WTC11 (cell line): ENCODE results near the gene CD2AP. TPM values are rescaled to one million over a fixed set of nuclear protein-coding genes. Genes with fewer than 3 reads are reported as not detected.

Experiments
- ATAC-seq: fragments of 200-7000 bp; cut with Tn5 transposase; 2 replicates; pipeline ENCODE4 v1.10.0; 2021; ENCODE audit warnings: mild to moderate bottlenecking, moderate library complexity
- CTCF ChIA-PET: fragments of 300-600 bp; sonication (Branson Sonifier 250); formaldehyde crosslinking; loops from one replicate; lab custom pipeline; 2021; ENCODE audit warnings: antibody characterized with exemption; lab: Charles Lee
- POLR2A ChIA-PET: fragments of 350-600 bp; sonication (Branson Sonifier 250); formaldehyde crosslinking; loops from one replicate; lab custom pipeline; 2021; ENCODE audit warnings: antibody characterized with exemption; lab: Charles Lee
- DNase-seq: peaks from one replicate; pipeline ENCODE4 v3.0.0; 2021; ENCODE audit warnings: low spot score
- H3K27ac Mint-ChIP-seq: 2 replicates; pipeline ENCODE4 v1.8.0; 2021; ENCODE audit warnings: mixed read lengths
- H3K27me3 Mint-ChIP-seq: 2 replicates; pipeline ENCODE4 v1.8.0; 2021; ENCODE audit warnings: low read depth, mild to moderate bottlenecking, moderate library complexity, mixed read lengths
- H3K36me3 Mint-ChIP-seq: 2 replicates; pipeline ENCODE4 v1.8.0; 2021; ENCODE audit warnings: mixed read lengths
- H3K4me1 Mint-ChIP-seq: 2 replicates; pipeline ENCODE4 v1.8.0; 2022; ENCODE audit warnings: mixed read lengths
- H3K4me3 Mint-ChIP-seq: 2 replicates; pipeline ENCODE4 v1.8.0; 2021; ENCODE audit warnings: mild to moderate bottlenecking, moderate library complexity, mixed read lengths
- H3K9me3 Mint-ChIP-seq: 2 replicates; pipeline ENCODE4 v1.8.0; 2021; ENCODE audit warnings: mixed read lengths
- GTF2I ChIP-seq: fragments of 250-450 bp; sonication (Bioruptor Pico); conservative IDR thresholded peaks from 2 replicates; pipeline ENCODE4 v1.4.0; 2021; ENCODE audit warnings: mild to moderate bottlenecking
- IRF2 ChIP-seq: sonication (generic); formaldehyde crosslinking; IDR thresholded peaks from 2 replicates; pipeline ENCODE4 v1.8.0; 2022; ENCODE audit warnings: low read depth, missing genetic modification reagents, borderline replicate concordance
- JUN ChIP-seq: sonication (generic); formaldehyde crosslinking; IDR thresholded peaks from 2 replicates; pipeline ENCODE4 v1.8.0; 2023; ENCODE audit warnings: mild to moderate bottlenecking, missing genetic modification reagents
- KAT7 ChIP-seq: sonication (generic); formaldehyde crosslinking; IDR thresholded peaks from 2 replicates; pipeline ENCODE4 v1.8.1; 2023; ENCODE audit warnings: missing genetic modification reagents, mild to moderate bottlenecking, borderline replicate concordance
- NFATC4 ChIP-seq: fragments of 250-450 bp; sonication (Bioruptor Pico); IDR thresholded peaks from 2 replicates; pipeline ENCODE4 v1.9.0; 2021; ENCODE audit warnings: mild to moderate bottlenecking
- NR3C1 ChIP-seq: sonication (generic); formaldehyde crosslinking; conservative IDR thresholded peaks from 2 replicates; pipeline ENCODE4 v1.8.1; 2023; ENCODE audit warnings: low read depth, mild to moderate bottlenecking, missing genetic modification reagents
- OVOL2 ChIP-seq: fragments of 250-450 bp; sonication (Bioruptor Pico); IDR thresholded peaks from 2 replicates; pipeline ENCODE4 v1.9.0; 2021; ENCODE audit warnings: mild to moderate bottlenecking, borderline replicate concordance
- ZNF317 ChIP-seq: sonication (generic); formaldehyde crosslinking; IDR thresholded peaks from 2 replicates; pipeline ENCODE4 v1.8.1; 2023; ENCODE audit warnings: low read depth, mild to moderate bottlenecking, moderate library complexity, missing genetic modification reagents, borderline replicate concordance
- ZNF423 ChIP-seq: fragments of 250-450 bp; sonication (Bioruptor Pico); IDR thresholded peaks from 2 replicates; pipeline ENCODE4 v2.1.2; 2022; ENCODE audit warnings: mild to moderate bottlenecking, moderate library complexity
- total RNA-seq: library from RNA; stranded (reverse); gene quantifications from 3 replicates; pipeline ENCODE4 v1.2.3, GENCODE V29; 2021
- TF ChIP-seq, protein P1 (sequence below): sonication (generic); formaldehyde crosslinking; conservative IDR thresholded peaks from 2 replicates; pipeline ENCODE4 v1.8.1; 2022; ENCODE audit warnings: mild to moderate bottlenecking, missing genetic modification reagents
- TF ChIP-seq, protein P2 (sequence below): sonication (generic); formaldehyde crosslinking; IDR thresholded peaks from 2 replicates; pipeline ENCODE4 v1.8.1; 2022; ENCODE audit warnings: low read depth, missing genetic modification reagents, borderline replicate concordance
- TF ChIP-seq, protein P3 (sequence below): fragments of 200-600 bp; IDR thresholded peaks from 2 replicates; pipeline ENCODE4 v1.8.0; 2022; ENCODE audit warnings: antibody characterized with exemption
- TF ChIP-seq, protein P4 (sequence below): sonication (generic); formaldehyde crosslinking; IDR thresholded peaks from 2 replicates; pipeline ENCODE4 v1.8.1; 2023; ENCODE audit warnings: mild to moderate bottlenecking, missing genetic modification reagents, moderate library complexity
- TF ChIP-seq, protein P5 (sequence below): fragments of 250-450 bp; sonication (Bioruptor Pico); IDR thresholded peaks from 2 replicates; pipeline ENCODE4 v1.9.0; 2021; ENCODE audit warnings: mild to moderate bottlenecking, borderline replicate concordance
- TF ChIP-seq, protein P6 (sequence below): sonication (generic); formaldehyde crosslinking; IDR thresholded peaks from 2 replicates; pipeline ENCODE4 v1.8.0; 2023; ENCODE audit warnings: mild to moderate bottlenecking, missing genetic modification reagents
- TF ChIP-seq, protein P7 (sequence below): fragments of 250-450 bp; sonication (Bioruptor Pico); IDR thresholded peaks from 2 replicates; pipeline ENCODE4 v1.9.0; 2021; ENCODE audit warnings: mild to moderate bottlenecking

CD2AP gene
- total RNA-seq, 1 experiment from 2014 or later = 77.0 TPM

DNA sequence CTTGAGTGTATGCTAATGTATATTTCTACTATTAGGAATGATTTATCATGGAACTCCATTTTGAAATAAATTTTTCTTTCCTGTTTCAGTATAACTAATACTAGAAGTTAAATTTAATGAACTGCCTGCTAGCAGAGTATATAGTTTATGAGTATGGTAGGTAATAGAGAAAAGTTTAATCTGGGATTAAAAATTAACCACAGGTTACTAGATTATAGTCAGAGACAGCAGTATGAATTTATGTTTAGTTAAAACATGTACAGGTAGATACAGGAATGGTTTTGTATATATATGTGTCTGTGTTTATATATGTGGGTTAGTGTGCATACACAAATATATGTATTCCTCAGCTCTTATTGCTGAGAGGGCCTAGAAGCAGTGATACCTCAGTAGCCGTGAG, 32.3 kb downstream of the CD2AP start (continued):
- TF ChIP-seq JUN (CRISPR knock-in tag) (no peak), NFATC4 (no peak)

DNA sequence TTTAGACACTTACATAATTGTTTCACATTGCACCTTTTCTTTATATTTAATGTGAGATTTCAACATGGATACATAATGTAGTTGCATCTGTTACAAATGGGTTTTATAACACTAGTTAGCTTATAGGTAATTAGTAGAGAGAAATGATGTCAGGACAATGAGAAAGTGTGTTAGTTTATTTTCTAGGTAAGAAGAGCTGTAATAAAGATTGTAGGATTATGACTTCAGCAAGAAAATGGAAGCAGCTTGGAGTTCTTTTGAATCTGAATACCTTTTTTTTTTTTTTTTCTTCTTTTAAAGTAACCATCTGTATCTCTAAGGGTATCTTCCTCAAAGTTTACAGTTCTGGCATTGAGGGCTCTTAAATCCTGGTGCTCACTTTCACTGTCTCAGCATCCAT, 35.3 kb downstream of the CD2AP start:
- no peak for DNase-seq
- Mint-ChIP-seq H3K4me1 (peaks cover 30% of the 10 kb centered on the region), H3K27ac (no peak overlapping the region), H3K36me3 (peaks cover 53% of the 10 kb centered on the region)
- CTCF ChIA-PET = no interaction called here
- TF ChIP-seq ZNF317 (CRISPR knock-in tag) = peak; percentile 89
- TF ChIP-seq KAT7 (CRISPR knock-in tag) = no peak
- TF ChIP-seq, protein P1, sequence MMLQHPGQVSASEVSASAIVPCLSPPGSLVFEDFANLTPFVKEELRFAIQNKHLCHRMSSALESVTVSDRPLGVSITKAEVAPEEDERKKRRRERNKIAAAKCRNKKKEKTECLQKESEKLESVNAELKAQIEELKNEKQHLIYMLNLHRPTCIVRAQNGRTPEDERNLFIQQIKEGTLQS (CRISPR knock-in tag) = no peak
- TF ChIP-seq, all 79 proteins: peak for 1
- H3K27me3 Mint-ChIP-seq = no peaks in the 10 kb centered on the region
- no peak overlapping the region for H3K4me3 Mint-ChIP-seq
- POLR2A ChIA-PET = interaction anchor here (0.6 kb wide), 1 partner anchor 394 kb away, joined by 3 read pairs; no protein-coding TSS in a partner anchor
- no peak for ATAC-seq
- peaks cover 10% of the 10 kb centered on the region for H3K9me3 Mint-ChIP-seq

DNA sequence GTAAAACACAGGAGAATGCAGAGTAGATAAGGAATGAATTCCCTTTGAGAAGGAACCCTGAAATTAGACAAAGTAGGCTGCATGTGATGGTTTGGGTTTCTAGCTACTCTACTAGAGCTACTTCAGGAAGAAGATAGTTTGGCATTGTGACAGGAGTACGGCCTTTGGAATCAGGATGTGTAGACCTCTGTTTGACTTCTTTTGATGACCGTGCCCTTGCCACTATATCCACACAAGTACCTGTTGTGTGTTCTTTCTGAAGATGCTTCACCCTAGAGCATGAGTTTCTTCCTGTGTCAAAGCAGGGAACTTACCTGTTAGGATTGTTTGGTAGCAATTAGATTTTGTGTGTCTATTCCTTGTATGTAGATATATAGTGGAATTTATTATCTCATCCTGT, 41.7 kb downstream of the CD2AP start:
- 0 out of 2 replicates have a peak, but pooled peaks cover 1% of the 10 kb centered on the region for H3K36me3 Mint-ChIP-seq
- no peaks in the 10 kb centered on the region for H3K9me3 Mint-ChIP-seq
- H3K27ac Mint-ChIP-seq = peak overlapping the region; percentile 31; the same call in 1 of the 2 replicates
- ChIA-PET CTCF (no interaction called here), POLR2A (no interaction called here)
- no peak for DNase-seq
- no peak overlapping the region for H3K4me3 Mint-ChIP-seq
- peaks cover 64% of the 10 kb centered on the region for H3K4me1 Mint-ChIP-seq
- no peak for TF ChIP-seq IRF2
- no peak for TF ChIP-seq GTF2I (CRISPR knock-in tag)
- TF ChIP-seq ZNF423 (CRISPR knock-in tag) = no peak
- TF ChIP-seq, protein P2, sequence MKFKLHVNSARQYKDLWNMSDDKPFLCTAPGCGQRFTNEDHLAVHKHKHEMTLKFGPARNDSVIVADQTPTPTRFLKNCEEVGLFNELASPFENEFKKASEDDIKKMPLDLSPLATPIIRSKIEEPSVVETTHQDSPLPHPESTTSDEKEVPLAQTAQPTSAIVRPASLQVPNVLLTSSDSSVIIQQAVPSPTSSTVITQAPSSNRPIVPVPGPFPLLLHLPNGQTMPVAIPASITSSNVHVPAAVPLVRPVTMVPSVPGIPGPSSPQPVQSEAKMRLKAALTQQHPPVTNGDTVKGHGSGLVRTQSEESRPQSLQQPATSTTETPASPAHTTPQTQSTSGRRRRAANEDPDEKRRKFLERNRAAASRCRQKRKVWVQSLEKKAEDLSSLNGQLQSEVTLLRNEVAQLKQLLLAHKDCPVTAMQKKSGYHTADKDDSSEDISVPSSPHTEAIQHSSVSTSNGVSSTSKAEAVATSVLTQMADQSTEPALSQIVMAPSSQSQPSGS (CRISPR knock-in tag) = no peak
- TF ChIP-seq, protein P3, sequence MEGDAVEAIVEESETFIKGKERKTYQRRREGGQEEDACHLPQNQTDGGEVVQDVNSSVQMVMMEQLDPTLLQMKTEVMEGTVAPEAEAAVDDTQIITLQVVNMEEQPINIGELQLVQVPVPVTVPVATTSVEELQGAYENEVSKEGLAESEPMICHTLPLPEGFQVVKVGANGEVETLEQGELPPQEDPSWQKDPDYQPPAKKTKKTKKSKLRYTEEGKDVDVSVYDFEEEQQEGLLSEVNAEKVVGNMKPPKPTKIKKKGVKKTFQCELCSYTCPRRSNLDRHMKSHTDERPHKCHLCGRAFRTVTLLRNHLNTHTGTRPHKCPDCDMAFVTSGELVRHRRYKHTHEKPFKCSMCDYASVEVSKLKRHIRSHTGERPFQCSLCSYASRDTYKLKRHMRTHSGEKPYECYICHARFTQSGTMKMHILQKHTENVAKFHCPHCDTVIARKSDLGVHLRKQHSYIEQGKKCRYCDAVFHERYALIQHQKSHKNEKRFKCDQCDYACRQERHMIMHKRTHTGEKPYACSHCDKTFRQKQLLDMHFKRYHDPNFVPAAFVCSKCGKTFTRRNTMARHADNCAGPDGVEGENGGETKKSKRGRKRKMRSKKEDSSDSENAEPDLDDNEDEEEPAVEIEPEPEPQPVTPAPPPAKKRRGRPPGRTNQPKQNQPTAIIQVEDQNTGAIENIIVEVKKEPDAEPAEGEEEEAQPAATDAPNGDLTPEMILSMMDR = no peak
- no peak for ATAC-seq
- no peaks in the 10 kb centered on the region for H3K27me3 Mint-ChIP-seq

DNA sequence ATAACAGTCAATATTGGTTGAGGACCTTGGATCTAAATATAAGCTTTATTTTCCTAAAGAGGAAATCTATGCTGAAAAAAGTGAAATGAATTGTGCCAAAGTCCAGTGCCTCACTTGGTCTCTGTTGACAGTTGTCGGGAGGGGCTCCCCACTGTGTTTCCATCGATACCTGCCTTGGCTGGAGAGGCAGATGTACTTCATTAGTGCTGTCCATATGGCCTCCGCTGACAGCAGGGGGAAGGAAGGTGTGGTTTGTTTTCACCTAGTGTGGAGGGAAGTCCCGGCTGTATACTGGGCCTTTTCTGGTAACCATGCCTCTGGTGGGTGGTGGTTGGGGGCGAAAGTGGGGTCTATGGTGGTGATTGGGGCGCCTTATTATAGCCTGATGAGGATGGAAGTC, 42.7 kb downstream of the CD2AP start:
- CTCF ChIA-PET = no interaction called here
- ATAC-seq = peak; percentile 75
- TF ChIP-seq, protein P4, sequence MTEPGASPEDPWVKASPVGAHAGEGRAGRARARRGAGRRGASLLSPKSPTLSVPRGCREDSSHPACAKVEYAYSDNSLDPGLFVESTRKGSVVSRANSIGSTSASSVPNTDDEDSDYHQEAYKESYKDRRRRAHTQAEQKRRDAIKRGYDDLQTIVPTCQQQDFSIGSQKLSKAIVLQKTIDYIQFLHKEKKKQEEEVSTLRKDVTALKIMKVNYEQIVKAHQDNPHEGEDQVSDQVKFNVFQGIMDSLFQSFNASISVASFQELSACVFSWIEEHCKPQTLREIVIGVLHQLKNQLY (CRISPR knock-in tag) = no peak
- TF ChIP-seq, protein P5, sequence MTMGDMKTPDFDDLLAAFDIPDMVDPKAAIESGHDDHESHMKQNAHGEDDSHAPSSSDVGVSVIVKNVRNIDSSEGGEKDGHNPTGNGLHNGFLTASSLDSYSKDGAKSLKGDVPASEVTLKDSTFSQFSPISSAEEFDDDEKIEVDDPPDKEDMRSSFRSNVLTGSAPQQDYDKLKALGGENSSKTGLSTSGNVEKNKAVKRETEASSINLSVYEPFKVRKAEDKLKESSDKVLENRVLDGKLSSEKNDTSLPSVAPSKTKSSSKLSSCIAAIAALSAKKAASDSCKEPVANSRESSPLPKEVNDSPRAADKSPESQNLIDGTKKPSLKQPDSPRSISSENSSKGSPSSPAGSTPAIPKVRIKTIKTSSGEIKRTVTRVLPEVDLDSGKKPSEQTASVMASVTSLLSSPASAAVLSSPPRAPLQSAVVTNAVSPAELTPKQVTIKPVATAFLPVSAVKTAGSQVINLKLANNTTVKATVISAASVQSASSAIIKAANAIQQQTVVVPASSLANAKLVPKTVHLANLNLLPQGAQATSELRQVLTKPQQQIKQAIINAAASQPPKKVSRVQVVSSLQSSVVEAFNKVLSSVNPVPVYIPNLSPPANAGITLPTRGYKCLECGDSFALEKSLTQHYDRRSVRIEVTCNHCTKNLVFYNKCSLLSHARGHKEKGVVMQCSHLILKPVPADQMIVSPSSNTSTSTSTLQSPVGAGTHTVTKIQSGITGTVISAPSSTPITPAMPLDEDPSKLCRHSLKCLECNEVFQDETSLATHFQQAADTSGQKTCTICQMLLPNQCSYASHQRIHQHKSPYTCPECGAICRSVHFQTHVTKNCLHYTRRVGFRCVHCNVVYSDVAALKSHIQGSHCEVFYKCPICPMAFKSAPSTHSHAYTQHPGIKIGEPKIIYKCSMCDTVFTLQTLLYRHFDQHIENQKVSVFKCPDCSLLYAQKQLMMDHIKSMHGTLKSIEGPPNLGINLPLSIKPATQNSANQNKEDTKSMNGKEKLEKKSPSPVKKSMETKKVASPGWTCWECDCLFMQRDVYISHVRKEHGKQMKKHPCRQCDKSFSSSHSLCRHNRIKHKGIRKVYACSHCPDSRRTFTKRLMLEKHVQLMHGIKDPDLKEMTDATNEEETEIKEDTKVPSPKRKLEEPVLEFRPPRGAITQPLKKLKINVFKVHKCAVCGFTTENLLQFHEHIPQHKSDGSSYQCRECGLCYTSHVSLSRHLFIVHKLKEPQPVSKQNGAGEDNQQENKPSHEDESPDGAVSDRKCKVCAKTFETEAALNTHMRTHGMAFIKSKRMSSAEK (CRISPR knock-in tag) = no peak
- TF ChIP-seq, protein P6, sequence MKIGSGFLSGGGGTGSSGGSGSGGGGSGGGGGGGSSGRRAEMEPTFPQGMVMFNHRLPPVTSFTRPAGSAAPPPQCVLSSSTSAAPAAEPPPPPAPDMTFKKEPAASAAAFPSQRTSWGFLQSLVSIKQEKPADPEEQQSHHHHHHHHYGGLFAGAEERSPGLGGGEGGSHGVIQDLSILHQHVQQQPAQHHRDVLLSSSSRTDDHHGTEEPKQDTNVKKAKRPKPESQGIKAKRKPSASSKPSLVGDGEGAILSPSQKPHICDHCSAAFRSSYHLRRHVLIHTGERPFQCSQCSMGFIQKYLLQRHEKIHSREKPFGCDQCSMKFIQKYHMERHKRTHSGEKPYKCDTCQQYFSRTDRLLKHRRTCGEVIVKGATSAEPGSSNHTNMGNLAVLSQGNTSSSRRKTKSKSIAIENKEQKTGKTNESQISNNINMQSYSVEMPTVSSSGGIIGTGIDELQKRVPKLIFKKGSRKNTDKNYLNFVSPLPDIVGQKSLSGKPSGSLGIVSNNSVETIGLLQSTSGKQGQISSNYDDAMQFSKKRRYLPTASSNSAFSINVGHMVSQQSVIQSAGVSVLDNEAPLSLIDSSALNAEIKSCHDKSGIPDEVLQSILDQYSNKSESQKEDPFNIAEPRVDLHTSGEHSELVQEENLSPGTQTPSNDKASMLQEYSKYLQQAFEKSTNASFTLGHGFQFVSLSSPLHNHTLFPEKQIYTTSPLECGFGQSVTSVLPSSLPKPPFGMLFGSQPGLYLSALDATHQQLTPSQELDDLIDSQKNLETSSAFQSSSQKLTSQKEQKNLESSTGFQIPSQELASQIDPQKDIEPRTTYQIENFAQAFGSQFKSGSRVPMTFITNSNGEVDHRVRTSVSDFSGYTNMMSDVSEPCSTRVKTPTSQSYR (CRISPR knock-in tag) = no peak
- TF ChIP-seq OVOL2 (CRISPR knock-in tag) (no peak), IRF2 (no peak), NR3C1 (CRISPR knock-in tag) (no peak)
- TF ChIP-seq, protein P7, sequence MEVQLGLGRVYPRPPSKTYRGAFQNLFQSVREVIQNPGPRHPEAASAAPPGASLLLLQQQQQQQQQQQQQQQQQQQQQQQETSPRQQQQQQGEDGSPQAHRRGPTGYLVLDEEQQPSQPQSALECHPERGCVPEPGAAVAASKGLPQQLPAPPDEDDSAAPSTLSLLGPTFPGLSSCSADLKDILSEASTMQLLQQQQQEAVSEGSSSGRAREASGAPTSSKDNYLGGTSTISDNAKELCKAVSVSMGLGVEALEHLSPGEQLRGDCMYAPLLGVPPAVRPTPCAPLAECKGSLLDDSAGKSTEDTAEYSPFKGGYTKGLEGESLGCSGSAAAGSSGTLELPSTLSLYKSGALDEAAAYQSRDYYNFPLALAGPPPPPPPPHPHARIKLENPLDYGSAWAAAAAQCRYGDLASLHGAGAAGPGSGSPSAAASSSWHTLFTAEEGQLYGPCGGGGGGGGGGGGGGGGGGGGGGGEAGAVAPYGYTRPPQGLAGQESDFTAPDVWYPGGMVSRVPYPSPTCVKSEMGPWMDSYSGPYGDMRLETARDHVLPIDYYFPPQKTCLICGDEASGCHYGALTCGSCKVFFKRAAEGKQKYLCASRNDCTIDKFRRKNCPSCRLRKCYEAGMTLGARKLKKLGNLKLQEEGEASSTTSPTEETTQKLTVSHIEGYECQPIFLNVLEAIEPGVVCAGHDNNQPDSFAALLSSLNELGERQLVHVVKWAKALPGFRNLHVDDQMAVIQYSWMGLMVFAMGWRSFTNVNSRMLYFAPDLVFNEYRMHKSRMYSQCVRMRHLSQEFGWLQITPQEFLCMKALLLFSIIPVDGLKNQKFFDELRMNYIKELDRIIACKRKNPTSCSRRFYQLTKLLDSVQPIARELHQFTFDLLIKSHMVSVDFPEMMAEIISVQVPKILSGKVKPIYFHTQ (CRISPR knock-in tag) = no peak

More for the DNA sequence above, 42.7 kb downstream of the CD2AP start:
- DNase-seq = peak; percentile 23
- no peak overlapping the region for H3K4me3 Mint-ChIP-seq
- H3K4me1 Mint-ChIP-seq = peaks cover 64% of the 10 kb centered on the region
- peak overlapping the region; percentile 46; the same call in 1 of the 2 replicates for H3K27ac Mint-ChIP-seq
- no peaks in the 10 kb centered on the region for H3K27me3 Mint-ChIP-seq
- H3K36me3 Mint-ChIP-seq = no peaks in the 10 kb centered on the region
- POLR2A ChIA-PET = no interaction called here
- H3K9me3 Mint-ChIP-seq = no peaks in the 10 kb centered on the region
